Measurements from ENCODE around the gene DLEC1.

Gene DLEC1

GRCh38 chr3:38009807-38010591 lies 29.0 kb upstream of the DLEC1 start:
- Histone ChIP-seq H3K36me3 (ENCODE audit: control insufficient read depth in 1 of 2, insufficient read depth in 2 of 2, low read length in 2 of 2) (peaks cover 0 to 62% of the 10 kb centered on the region in 2 donors), H3K27ac (ENCODE audit: low read length) (no peak overlapping the region), H3K4me3 (ENCODE audit: low read depth in 1 of 2, low read length in 2 of 2) (no peak overlapping the region), H3K9me3 (ENCODE audit: control insufficient read depth in 1 of 2, low read length in 2 of 2) (no peaks in the 10 kb centered on the region), H3K27me3 (ENCODE audit: low read depth, low read length) (no peaks in the 10 kb centered on the region), H3K4me1 (ENCODE audit: control insufficient read depth in 1 of 2, insufficient read depth in 2 of 2, low read length in 2 of 2) (peaks cover 0 to 1% of the 10 kb centered on the region in 2 donors)

GRCh38 chr3:38011111-38011510 lies 27.9 kb upstream of the DLEC1 start:
- Histone ChIP-seq H3K27ac (ENCODE audit: low read length) (no peak overlapping the region), H3K4me3 (ENCODE audit: low read depth in 1 of 2, low read length in 2 of 2) (no peak overlapping the region), H3K36me3 (ENCODE audit: control insufficient read depth in 1 of 2, insufficient read depth in 2 of 2, low read length in 2 of 2) (peaks cover 11 to 65% of the 10 kb centered on the region in 2 donors), H3K9me3 (ENCODE audit: control insufficient read depth in 1 of 2, low read length in 2 of 2) (peaks cover under 1 to 3% of the 10 kb centered on the region in 2 donors), H3K4me1 (ENCODE audit: control insufficient read depth in 1 of 2, insufficient read depth in 2 of 2, low read length in 2 of 2) (no peaks in the 10 kb centered on the region), H3K27me3 (ENCODE audit: low read depth, low read length) (no peaks in the 10 kb centered on the region)

GRCh38 chr3:38015485-38015884 lies 23.5 kb upstream of the DLEC1 start:
- Histone ChIP-seq H3K27ac (ENCODE audit: low read length) (no peak overlapping the region), H3K36me3 (ENCODE audit: control insufficient read depth in 1 of 2, insufficient read depth in 2 of 2, low read length in 2 of 2) (peaks cover 22 to 70% of the 10 kb centered on the region in 2 donors), H3K4me1 (ENCODE audit: control insufficient read depth in 1 of 2, insufficient read depth in 2 of 2, low read length in 2 of 2) (no peaks in the 10 kb centered on the region), H3K4me3 (ENCODE audit: low read depth in 1 of 2, low read length in 2 of 2) (no peak overlapping the region), H3K27me3 (ENCODE audit: low read depth, low read length) (no peaks in the 10 kb centered on the region), H3K9me3 (ENCODE audit: control insufficient read depth in 1 of 2, low read length in 2 of 2) (peaks cover 3 to 7% of the 10 kb centered on the region in 2 donors)

- H3K4me1 ChIP-seq (ENCODE audit: control insufficient read depth in 1 of 2, insufficient read depth in 2 of 2, low read length in 2 of 2) = no peaks in the 10 kb centered on the region
- H3K36me3 ChIP-seq (ENCODE audit: control insufficient read depth in 1 of 2, insufficient read depth in 2 of 2, low read length in 2 of 2) = peaks cover 22 to 65% of the 10 kb centered on the region in 2 donors
- no peak overlapping the region for H3K4me3 ChIP-seq (ENCODE audit: low read depth in 1 of 2, low read length in 2 of 2)
- peaks cover 3 to 7% of the 10 kb centered on the region in 2 donors for H3K9me3 ChIP-seq (ENCODE audit: control insufficient read depth in 1 of 2, low read length in 2 of 2)
- no peaks in the 10 kb centered on the region for H3K27me3 ChIP-seq (ENCODE audit: low read depth, low read length)
- H3K27ac ChIP-seq (ENCODE audit: low read length) = no peak overlapping the region
Measured at GRCh38 chr3:38015984-38016383, 23.0 kb upstream of the DLEC1 start.

- Histone ChIP-seq H3K27ac (ENCODE audit: low read length) (no peak overlapping the region), H3K9me3 (ENCODE audit: control insufficient read depth in 1 of 2, low read length in 2 of 2) (peaks cover 3 to 7% of the 10 kb centered on the region in 2 donors), H3K4me3 (ENCODE audit: low read depth in 1 of 2, low read length in 2 of 2) (no peak overlapping the region), H3K27me3 (ENCODE audit: low read depth, low read length) (no peaks in the 10 kb centered on the region), H3K4me1 (ENCODE audit: control insufficient read depth in 1 of 2, insufficient read depth in 2 of 2, low read length in 2 of 2) (no peaks in the 10 kb centered on the region), H3K36me3 (ENCODE audit: control insufficient read depth in 1 of 2, insufficient read depth in 2 of 2, low read length in 2 of 2) (peaks cover 22 to 61% of the 10 kb centered on the region in 2 donors)
Measured at GRCh38 chr3:38016410-38016809, 22.6 kb upstream of the DLEC1 start.

- Histone ChIP-seq H3K4me1 (ENCODE audit: control insufficient read depth in 1 of 2, insufficient read depth in 2 of 2, low read length in 2 of 2) (no peaks in the 10 kb centered on the region), H3K27ac (ENCODE audit: low read length) (no peak overlapping the region), H3K4me3 (ENCODE audit: low read depth in 1 of 2, low read length in 2 of 2) (no peak overlapping the region), H3K36me3 (ENCODE audit: control insufficient read depth in 1 of 2, insufficient read depth in 2 of 2, low read length in 2 of 2) (peaks cover 22 to 59% of the 10 kb centered on the region in 2 donors), H3K27me3 (ENCODE audit: low read depth, low read length) (no peaks in the 10 kb centered on the region), H3K9me3 (ENCODE audit: control insufficient read depth in 1 of 2, low read length in 2 of 2) (peaks cover 3 to 7% of the 10 kb centered on the region in 2 donors)
Measured at GRCh38 chr3:38016847-38017444, 22.1 kb upstream of the DLEC1 start.

GRCh38 chr3:38017445-38018295 lies 21.3 kb upstream of the DLEC1 start:
- H3K4me3 ChIP-seq (ENCODE audit: low read depth in 1 of 2, low read length in 2 of 2) = no peak overlapping the region
- peaks cover 22 to 59% of the 10 kb centered on the region in 2 donors for H3K36me3 ChIP-seq (ENCODE audit: control insufficient read depth in 1 of 2, insufficient read depth in 2 of 2, low read length in 2 of 2)
- no peaks in the 10 kb centered on the region for H3K27me3 ChIP-seq (ENCODE audit: low read depth, low read length)
- peaks cover 3 to 7% of the 10 kb centered on the region in 2 donors for H3K9me3 ChIP-seq (ENCODE audit: control insufficient read depth in 1 of 2, low read length in 2 of 2)
- no peak overlapping the region for H3K27ac ChIP-seq (ENCODE audit: low read length)
- no peaks in the 10 kb centered on the region for H3K4me1 ChIP-seq (ENCODE audit: control insufficient read depth in 1 of 2, insufficient read depth in 2 of 2, low read length in 2 of 2)

GRCh38 chr3:38018296-38019266 lies 20.4 kb upstream of the DLEC1 start:
- Histone ChIP-seq H3K36me3 (ENCODE audit: control insufficient read depth in 1 of 2, insufficient read depth in 2 of 2, low read length in 2 of 2) (peaks cover 22 to 58% of the 10 kb centered on the region in 2 donors), H3K9me3 (ENCODE audit: control insufficient read depth in 1 of 2, low read length in 2 of 2) (peaks cover 3 to 7% of the 10 kb centered on the region in 2 donors), H3K4me3 (ENCODE audit: low read depth in 1 of 2, low read length in 2 of 2) (no peak overlapping the region), H3K4me1 (ENCODE audit: control insufficient read depth in 1 of 2, insufficient read depth in 2 of 2, low read length in 2 of 2) (no peaks in the 10 kb centered on the region), H3K27me3 (ENCODE audit: low read depth, low read length) (no peaks in the 10 kb centered on the region), H3K27ac (ENCODE audit: low read length) (no peak overlapping the region)

GRCh38 chr3:38019658-38020341 lies 19.2 kb upstream of the DLEC1 start:
- Histone ChIP-seq H3K9me3 (ENCODE audit: control insufficient read depth in 1 of 2, low read length in 2 of 2) (peaks cover 3 to 7% of the 10 kb centered on the region in 2 donors), H3K27me3 (ENCODE audit: low read depth, low read length) (no peaks in the 10 kb centered on the region), H3K4me1 (ENCODE audit: control insufficient read depth in 1 of 2, insufficient read depth in 2 of 2, low read length in 2 of 2) (no peaks in the 10 kb centered on the region), H3K36me3 (ENCODE audit: control insufficient read depth in 1 of 2, insufficient read depth in 2 of 2, low read length in 2 of 2) (peaks cover 22 to 51% of the 10 kb centered on the region in 2 donors), H3K4me3 (ENCODE audit: low read depth in 1 of 2, low read length in 2 of 2) (no peak overlapping the region), H3K27ac (ENCODE audit: low read length) (no peak overlapping the region)

- H3K9me3 ChIP-seq (ENCODE audit: control insufficient read depth in 1 of 2, low read length in 2 of 2) = peaks cover 3 to 7% of the 10 kb centered on the region in 2 donors
- H3K4me1 ChIP-seq (ENCODE audit: control insufficient read depth in 1 of 2, insufficient read depth in 2 of 2, low read length in 2 of 2) = peaks cover 0 to under 1% of the 10 kb centered on the region in 2 donors
- no peaks in the 10 kb centered on the region for H3K27me3 ChIP-seq (ENCODE audit: low read depth, low read length)
- H3K4me3 ChIP-seq (ENCODE audit: low read depth in 1 of 2, low read length in 2 of 2) = no peak overlapping the region
- no peak overlapping the region for H3K27ac ChIP-seq (ENCODE audit: low read length)
- peaks cover 19 to 46% of the 10 kb centered on the region in 2 donors for H3K36me3 ChIP-seq (ENCODE audit: control insufficient read depth in 1 of 2, insufficient read depth in 2 of 2, low read length in 2 of 2)
Measured at GRCh38 chr3:38020342-38020726, 18.7 kb upstream of the DLEC1 start.

Data from muscle layer of duodenum (tissue), 2 donors.